Kidney epithelial cell (primary cell): ENCODE measurements around the gene MAP3K12. TPM values are rescaled to one million over a fixed set of nuclear protein-coding genes. Genes with fewer than 3 reads are reported as not detected.

ENCODE experiments used
- DNase-seq: peaks from one replicate; pipeline ENCODE4 v3.0.0-alpha.2; 2010; ENCODE audit warnings: low read depth
- H3K27me3 ChIP-seq: 2 replicates; pipeline ENCODE4 v1.6.0; 2011; ENCODE audit warnings: low read length; ENCODE audit not compliant: control insufficient read depth, insufficient read depth
- H3K36me3 ChIP-seq: 2 replicates; pipeline ENCODE4 v1.5.1; 2011; ENCODE audit warnings: low read length; ENCODE audit not compliant: control insufficient read depth, insufficient read depth
- H3K4me3 ChIP-seq: 2 replicates; pipeline ENCODE4 v1.5.1; 2011; ENCODE audit warnings: low read depth, mild to moderate bottlenecking, control low read depth, low read length
- total RNA-seq: library from RNA; depleted of rRNA; stranded (reverse); fragments of >200 nt; gene quantifications from 2 replicates; pipeline ENCODE4 v1.2.3, GENCODE V29; 2015
- TF ChIP-seq, protein P1 (sequence below): IDR thresholded peaks from 2 replicates; pipeline ENCODE4 v1.5.1; 2011; ENCODE audit warnings: mild to moderate bottlenecking, moderate library complexity, low read length, control low read depth, inconsistent platforms; ENCODE audit not compliant: insufficient read depth, poor library complexity, severe bottlenecking

MAP3K12 gene
- total RNA-seq, 1 donor from 2014 or later, result 12.3 TPM

DNA sequence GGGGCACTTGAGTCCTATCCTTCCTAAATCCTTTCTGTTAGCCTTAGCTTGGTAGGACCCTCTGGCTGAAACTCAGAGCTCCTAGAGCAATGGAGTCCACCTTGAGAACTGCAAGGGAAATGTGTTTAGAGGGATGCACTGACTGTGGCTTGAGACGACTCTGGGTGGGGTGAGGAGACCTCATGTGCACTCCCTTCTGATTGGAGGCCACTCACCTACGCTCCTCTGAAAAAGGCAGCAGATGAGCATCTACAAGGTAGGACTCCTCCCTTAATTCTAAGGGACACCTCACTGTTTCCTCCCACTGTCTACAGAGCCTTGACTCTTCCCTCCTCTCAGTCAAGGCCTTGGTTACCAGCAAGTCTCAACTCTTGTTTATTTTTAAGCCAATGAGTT lies 1.0 kb downstream of the MAP3K12 start:
- DNase-seq, result no peak
- Histone ChIP-seq H3K4me3 (no peak overlapping the region), H3K27me3 (no peaks in the 10 kb centered on the region), H3K36me3 (no peaks in the 10 kb centered on the region)
- TF ChIP-seq, protein P1, sequence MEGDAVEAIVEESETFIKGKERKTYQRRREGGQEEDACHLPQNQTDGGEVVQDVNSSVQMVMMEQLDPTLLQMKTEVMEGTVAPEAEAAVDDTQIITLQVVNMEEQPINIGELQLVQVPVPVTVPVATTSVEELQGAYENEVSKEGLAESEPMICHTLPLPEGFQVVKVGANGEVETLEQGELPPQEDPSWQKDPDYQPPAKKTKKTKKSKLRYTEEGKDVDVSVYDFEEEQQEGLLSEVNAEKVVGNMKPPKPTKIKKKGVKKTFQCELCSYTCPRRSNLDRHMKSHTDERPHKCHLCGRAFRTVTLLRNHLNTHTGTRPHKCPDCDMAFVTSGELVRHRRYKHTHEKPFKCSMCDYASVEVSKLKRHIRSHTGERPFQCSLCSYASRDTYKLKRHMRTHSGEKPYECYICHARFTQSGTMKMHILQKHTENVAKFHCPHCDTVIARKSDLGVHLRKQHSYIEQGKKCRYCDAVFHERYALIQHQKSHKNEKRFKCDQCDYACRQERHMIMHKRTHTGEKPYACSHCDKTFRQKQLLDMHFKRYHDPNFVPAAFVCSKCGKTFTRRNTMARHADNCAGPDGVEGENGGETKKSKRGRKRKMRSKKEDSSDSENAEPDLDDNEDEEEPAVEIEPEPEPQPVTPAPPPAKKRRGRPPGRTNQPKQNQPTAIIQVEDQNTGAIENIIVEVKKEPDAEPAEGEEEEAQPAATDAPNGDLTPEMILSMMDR, result no peak

DNA sequence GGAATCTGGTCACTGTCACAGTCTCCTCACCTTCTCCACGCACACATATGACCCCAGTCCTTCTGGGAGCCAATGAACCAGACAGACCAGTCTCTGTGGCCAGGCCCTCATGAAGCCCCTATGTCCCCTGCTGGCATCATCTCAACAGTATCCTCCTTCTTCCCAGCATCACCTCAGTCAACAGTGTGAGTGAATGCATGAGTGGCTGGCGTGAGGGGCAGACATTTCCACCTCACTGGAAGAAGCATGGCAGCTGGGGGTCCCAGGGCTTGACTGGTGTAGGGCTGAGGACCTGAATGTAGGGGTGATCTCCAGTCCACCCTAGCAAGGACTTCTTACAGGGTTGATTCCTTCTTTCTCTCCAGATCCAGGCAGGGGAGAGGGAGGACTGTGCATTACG lies 1.8 kb downstream of the MAP3K12 start:
- no peak for DNase-seq

DNA sequence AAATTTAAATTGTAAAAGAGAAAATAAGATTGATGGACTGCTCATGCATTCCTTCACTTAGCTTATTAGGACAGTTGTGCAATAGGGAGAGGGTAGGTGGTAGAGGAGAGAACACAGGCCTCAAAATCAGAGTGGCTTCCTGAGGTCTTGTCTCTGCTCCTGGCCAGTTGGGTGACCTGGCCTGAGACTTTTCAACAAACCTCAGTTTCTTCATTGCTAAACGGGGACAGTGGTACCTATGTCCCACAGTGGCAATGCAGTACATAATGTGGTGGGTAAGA lies 2.6 kb downstream of the MAP3K12 start:
- TF ChIP-seq, protein P1, result no peak
- Histone ChIP-seq H3K27me3 (no peaks in the 10 kb centered on the region), H3K36me3 (no peaks in the 10 kb centered on the region), H3K4me3 (no peak overlapping the region)
- no peak for DNase-seq

More for the DNA sequence above, 1.8 kb downstream of the MAP3K12 start:
- Histone ChIP-seq H3K27me3 (no peaks in the 10 kb centered on the region), H3K4me3 (no peak overlapping the region), H3K36me3 (no peaks in the 10 kb centered on the region)
- TF ChIP-seq, protein P1, result no peak

DNA sequence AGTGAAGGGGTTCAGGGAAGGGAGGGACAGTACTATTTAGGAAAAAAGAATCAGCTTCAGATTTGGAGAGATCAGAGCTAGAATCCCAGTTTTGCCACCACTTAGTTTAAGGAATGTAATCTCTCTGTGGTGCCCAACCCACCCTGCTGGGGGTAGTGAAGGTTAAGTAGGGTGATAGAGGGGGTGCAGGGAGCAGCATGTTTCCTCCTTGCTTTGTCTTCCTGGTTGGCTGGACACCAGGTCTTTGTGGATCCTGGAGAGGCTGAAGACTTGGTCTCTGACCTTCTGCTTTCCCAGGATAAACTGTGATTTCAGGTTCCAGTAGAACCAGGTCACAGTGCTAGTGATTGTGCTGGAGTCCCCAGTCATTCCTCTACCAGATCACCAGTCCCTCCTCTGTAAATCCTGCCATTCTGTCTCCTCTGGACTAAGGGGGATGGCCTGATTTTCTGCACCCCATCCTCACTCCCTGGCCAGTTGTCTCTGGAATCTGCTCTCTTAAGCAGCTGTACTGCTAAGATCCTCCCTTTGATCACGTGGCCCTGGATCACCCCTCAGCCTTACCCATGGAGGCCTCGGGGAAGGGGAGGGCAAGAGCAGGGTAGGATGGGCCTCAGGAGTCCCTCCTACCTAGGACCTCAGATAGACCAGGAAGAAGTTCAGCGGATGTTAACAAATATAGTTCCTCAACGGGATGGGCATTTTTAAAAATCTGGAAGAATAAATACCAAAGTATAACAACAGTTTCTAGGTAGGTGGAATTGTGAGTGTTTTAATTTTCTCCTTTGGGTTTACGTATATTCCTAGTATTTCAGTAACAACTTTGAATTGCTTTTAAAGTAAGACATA lies 3.1 kb downstream of the MAP3K12 start:
- TF ChIP-seq, protein P1, result no peak
- Histone ChIP-seq H3K4me3 (no peak overlapping the region), H3K27me3 (no peaks in the 10 kb centered on the region), H3K36me3 (no peaks in the 10 kb centered on the region)
- DNase-seq, result no peak

DNA sequence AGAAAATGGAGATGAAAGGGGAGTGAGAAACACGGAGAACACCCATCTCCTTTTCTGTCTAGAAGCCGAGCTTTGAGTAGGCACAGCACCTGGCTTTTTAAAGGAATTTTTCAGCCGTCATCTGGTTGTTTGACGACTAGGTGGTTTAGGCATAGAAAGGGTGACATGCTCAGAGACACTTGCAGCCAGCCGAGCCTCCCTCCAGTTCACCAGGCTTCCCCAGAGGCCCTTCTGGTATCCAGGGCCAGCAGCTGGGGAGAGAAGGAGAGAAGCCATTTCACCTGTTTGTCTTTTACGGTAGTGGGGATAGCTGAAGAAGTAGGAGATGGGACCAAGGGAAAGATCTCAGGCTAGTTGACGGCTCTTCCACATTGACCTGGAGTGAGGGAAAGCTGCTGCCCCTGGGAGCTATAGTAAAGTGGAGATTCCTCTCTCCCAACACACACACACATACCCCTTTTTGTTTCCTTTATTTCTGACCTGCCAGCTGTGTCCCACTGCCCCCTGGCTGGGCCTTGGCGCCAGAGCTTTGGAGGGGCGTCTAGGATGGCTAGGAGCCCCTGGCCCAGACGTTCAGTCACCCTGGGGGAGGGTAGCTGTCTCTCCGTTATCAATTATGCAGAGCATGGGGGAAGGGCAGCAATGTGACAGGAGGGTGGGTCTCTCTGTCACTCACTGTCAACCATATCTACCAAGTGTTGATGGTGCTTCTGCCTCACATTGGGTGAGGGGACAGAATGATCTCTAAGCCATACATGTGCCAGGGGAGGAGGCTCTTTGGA lies 5.5 kb downstream of the MAP3K12 start:
- H3K4me3 ChIP-seq, result peak overlapping the region; percentile 43
- H3K36me3 ChIP-seq, result no peaks in the 10 kb centered on the region
- no peak for DNase-seq
- no peaks in the 10 kb centered on the region for H3K27me3 ChIP-seq
- TF ChIP-seq, protein P1, result no peak
